ACC112 (cell line): ENCODE measurements around the gene MSANTD7.
A peak's percentile ranks its signal among the peaks of the same experiment; 100 is the strongest.

Experiments used
- H2AFZ ChIP-seq: fragments of 200-600 bp; sonication (generic); one replicate; pipeline ENCODE4 v1.6.0; 2017; ENCODE audit warnings: antibody characterized with exemption, low read length; ENCODE audit not compliant: unreplicated experiment
- H3K27ac ChIP-seq: fragments of 200-600 bp; sonication (generic); 2 replicates; pipeline ENCODE4 v1.5.1; 2014; ENCODE audit warnings: low read depth, mild to moderate bottlenecking, antibody characterized with exemption, low read length, moderate library complexity
- H3K27me3 ChIP-seq: fragments of 200-600 bp; sonication (generic); 2 replicates; pipeline ENCODE4 v1.6.1; 2014; ENCODE audit warnings: mild to moderate bottlenecking, antibody characterized with exemption, low read length, moderate library complexity, mixed read lengths; ENCODE audit not compliant: insufficient read depth
- H3K36me3 ChIP-seq: fragments of 200-600 bp; sonication (generic); 2 replicates; pipeline ENCODE4 v1.6.1; 2016; ENCODE audit warnings: mild to moderate bottlenecking, antibody characterized with exemption, low read length, moderate library complexity, mixed read lengths; ENCODE audit not compliant: insufficient read depth
- H3K4me1 ChIP-seq: fragments of 200-600 bp; sonication (generic); one replicate; pipeline ENCODE4 v1.6.1; 2016; ENCODE audit warnings: low read length, mixed read lengths; ENCODE audit not compliant: insufficient read depth, unreplicated experiment, control insufficient read depth
- H3K4me3 ChIP-seq: fragments of 200-600 bp; sonication (generic); 2 replicates; pipeline ENCODE4 v1.5.1; 2014; ENCODE audit warnings: mild to moderate bottlenecking, low read depth, low read length
- H3K79me2 ChIP-seq: fragments of 200-600 bp; sonication (generic); one replicate; pipeline ENCODE4 v1.6.0; 2016; ENCODE audit warnings: low read length; ENCODE audit not compliant: control insufficient read depth, unreplicated experiment, insufficient read depth

Gene MSANTD7

DNA sequence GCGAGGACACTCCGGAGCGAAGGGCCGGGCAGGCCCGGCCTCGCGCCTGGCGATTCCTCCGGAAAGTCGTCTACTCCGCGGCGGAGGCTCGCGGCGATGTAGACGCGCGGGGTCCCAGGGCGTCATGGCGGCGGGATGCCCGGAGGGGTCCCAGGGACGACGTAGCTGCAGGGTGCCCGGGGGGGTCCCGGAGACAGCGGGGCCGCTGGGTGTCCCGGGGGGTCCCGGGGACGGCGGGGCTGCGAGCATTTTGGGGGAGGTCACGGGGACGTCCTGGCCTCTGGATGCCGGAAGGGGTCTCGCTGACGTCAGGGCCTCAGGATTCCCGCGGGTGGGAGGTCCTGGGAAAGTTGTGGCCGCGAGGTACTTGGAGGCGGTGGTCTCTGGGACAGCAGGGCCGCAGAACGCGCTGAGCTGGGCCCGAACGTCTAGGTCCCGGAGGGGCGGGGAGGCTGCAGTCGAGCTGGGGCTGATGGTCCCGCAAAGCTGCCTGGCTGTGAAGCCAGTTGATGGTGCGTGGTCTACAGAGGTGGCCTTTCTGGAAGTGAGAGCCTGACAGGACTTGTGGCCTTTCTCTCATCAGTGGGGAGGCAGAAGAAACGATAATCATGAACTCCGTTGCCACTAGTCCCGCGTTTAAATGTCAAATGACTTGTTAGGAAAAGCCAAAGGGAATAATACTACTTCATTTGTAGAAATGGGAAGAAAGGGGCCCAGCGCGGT, 637 bp downstream of the MSANTD7 start:
- Histone ChIP-seq H3K27ac (peak overlapping the region; percentile 76), H3K27me3 (no peaks in the 10 kb centered on the region), H3K4me1 (peaks cover 9% of the 10 kb centered on the region), H2AFZ (peak overlapping the region; percentile 71), H3K36me3 (peaks cover 28% of the 10 kb centered on the region), H3K79me2 (peaks cover 32% of the 10 kb centered on the region), H3K4me3 (peak overlapping the region; percentile 84)

- no peaks in the 10 kb centered on the region for H3K27me3 ChIP-seq
- peaks cover 9% of the 10 kb centered on the region for H3K4me1 ChIP-seq
- H2AFZ ChIP-seq: peak overlapping the region; percentile 71
- peak overlapping the region; percentile 84 for H3K4me3 ChIP-seq
- peaks cover 37% of the 10 kb centered on the region for H3K79me2 ChIP-seq
- H3K36me3 ChIP-seq: peaks cover 32% of the 10 kb centered on the region
- peak overlapping the region; percentile 76 for H3K27ac ChIP-seq
Measured at GRCh38 chr10:14839305-14839695, 1.2 kb downstream of the MSANTD7 start.

DNA sequence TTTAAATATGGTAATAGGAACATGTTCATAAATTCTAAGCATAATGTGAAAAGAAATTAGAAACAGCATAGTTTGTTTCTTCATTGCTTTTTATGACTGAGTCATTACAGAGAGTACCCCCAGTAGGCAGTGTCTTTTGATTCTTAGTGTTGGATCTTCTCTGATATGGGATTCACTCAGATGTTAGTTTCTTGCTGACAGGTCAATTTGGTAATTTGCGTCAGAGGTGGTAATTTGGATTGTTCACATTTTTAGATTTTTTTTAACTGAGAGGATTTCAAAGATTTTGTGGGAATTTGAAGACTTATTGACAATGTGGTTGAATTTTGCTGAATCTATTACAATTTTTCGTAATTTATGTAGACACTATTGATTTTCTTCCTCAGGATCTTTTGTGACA, 2.1 kb downstream of the MSANTD7 start:
- Histone ChIP-seq H2AFZ (no peak overlapping the region), H3K27me3 (no peaks in the 10 kb centered on the region), H3K79me2 (peaks cover 37% of the 10 kb centered on the region), H3K36me3 (peaks cover 35% of the 10 kb centered on the region), H3K4me1 (peaks cover 9% of the 10 kb centered on the region), H3K27ac (no peak overlapping the region), H3K4me3 (no peak overlapping the region; the same call in 1 of the 2 replicates)

DNA sequence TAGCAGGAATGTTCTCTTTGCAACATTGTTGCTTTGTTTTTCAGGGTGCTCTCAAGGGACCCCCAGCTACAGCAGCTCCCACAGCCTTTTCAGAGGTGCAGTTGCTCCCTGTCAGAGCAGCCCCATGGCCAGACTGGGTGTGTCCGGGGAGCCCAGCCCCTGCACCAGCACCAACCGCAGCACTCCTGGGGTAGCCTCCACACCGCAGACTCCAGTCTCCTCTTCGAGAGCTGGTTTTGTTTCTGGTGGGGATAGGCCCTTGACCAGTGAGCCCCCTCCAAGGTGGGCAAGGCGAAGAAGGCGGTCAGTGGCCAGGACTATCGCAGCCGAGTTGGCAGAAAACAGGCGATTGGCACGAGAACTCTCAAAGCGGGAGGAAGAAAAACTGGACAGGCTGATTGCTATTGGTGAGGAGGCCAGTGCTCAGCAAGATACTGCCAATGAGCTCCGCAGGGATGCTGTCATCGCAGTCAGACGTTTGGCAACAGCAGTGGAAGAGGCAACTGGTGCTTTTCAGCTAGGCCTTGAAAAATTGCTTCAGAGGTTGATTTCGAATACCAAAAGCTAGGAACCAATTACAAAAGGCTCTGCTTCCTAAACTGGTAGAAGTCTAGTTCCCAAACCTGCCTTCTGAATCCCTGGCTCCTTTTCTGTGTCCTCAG, 5.4 kb downstream of the MSANTD7 start:
- H3K4me1 ChIP-seq: peaks cover 3% of the 10 kb centered on the region
- no peak overlapping the region for H2AFZ ChIP-seq
- no peak overlapping the region for H3K4me3 ChIP-seq
- no peak overlapping the region for H3K27ac ChIP-seq
- H3K79me2 ChIP-seq: peaks cover 33% of the 10 kb centered on the region
- no peaks in the 10 kb centered on the region for H3K27me3 ChIP-seq
- peaks cover 35% of the 10 kb centered on the region for H3K36me3 ChIP-seq

GRCh38 chr10:14844948-14845347, 6.8 kb downstream of the MSANTD7 start:
- Histone ChIP-seq H3K4me1 (no peaks in the 10 kb centered on the region), H3K4me3 (no peak overlapping the region), H2AFZ (no peak overlapping the region), H3K27ac (no peak overlapping the region), H3K27me3 (no peaks in the 10 kb centered on the region), H3K36me3 (peaks cover 35% of the 10 kb centered on the region), H3K79me2 (peaks cover 18% of the 10 kb centered on the region)

DNA sequence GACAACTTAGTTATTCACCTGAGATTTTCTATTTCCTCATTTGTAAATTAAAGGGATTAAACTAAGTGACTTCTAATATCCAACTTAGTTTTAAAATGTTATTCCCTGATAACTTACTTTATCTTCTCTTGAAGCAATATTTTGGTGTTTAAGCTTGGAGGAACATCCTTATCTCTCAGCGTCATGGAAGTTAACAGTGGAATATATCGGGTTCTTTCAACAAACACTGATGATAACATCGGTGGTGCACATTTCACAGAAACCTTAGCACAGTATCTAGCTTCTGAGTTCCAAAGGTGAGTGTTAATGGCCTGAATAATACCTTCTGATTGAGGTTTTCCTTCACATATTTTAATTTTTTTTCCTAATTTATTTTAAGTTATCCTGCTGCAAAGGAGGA, 14.1 kb downstream of the MSANTD7 start:
- H3K36me3 ChIP-seq: peaks cover 16% of the 10 kb centered on the region; the same call in 1 of the 2 replicates
- no peak overlapping the region for H2AFZ ChIP-seq
- H3K4me1 ChIP-seq: no peaks in the 10 kb centered on the region
- H3K27me3 ChIP-seq: no peaks in the 10 kb centered on the region
- H3K79me2 ChIP-seq: no peaks in the 10 kb centered on the region
- H3K4me3 ChIP-seq: no peak overlapping the region
- no peak overlapping the region for H3K27ac ChIP-seq

DNA sequence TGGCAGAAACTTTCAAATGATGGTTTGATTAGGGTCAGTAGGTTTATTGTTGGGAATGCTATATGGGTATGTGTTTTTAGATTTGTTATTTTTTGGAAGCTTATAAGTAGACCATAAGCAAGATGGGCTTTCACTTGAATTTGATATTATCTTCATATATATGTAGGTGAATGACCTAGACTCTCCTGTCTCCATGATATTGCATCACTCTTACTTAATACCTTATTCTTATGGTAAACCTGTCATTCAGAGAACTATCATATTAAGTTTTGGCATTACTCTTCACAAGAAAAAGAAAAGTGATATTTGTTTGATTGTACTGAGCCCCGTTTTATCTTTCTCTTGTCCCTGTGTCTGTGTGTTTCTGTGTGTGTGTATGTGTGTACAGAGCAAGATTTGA, 17.3 kb downstream of the MSANTD7 start:
- H2AFZ ChIP-seq: no peak overlapping the region
- H3K27ac ChIP-seq: no peak overlapping the region
- no peaks in the 10 kb centered on the region for H3K79me2 ChIP-seq
- H3K4me3 ChIP-seq: no peak overlapping the region
- peaks cover 7% of the 10 kb centered on the region for H3K4me1 ChIP-seq
- peaks cover 16% of the 10 kb centered on the region; the same call in 1 of the 2 replicates for H3K36me3 ChIP-seq
- H3K27me3 ChIP-seq: no peaks in the 10 kb centered on the region

- Histone ChIP-seq H3K79me2 (no peaks in the 10 kb centered on the region), H2AFZ (no peak overlapping the region), H3K27ac (no peak overlapping the region), H3K27me3 (no peaks in the 10 kb centered on the region), H3K4me1 (peaks cover 7% of the 10 kb centered on the region), H3K36me3 (0 out of 2 replicates have a peak, but pooled peaks cover 8% of the 10 kb centered on the region), H3K4me3 (no peak overlapping the region)
Measured at GRCh38 chr10:14858338-14858960, 20.3 kb downstream of the MSANTD7 start.

DNA sequence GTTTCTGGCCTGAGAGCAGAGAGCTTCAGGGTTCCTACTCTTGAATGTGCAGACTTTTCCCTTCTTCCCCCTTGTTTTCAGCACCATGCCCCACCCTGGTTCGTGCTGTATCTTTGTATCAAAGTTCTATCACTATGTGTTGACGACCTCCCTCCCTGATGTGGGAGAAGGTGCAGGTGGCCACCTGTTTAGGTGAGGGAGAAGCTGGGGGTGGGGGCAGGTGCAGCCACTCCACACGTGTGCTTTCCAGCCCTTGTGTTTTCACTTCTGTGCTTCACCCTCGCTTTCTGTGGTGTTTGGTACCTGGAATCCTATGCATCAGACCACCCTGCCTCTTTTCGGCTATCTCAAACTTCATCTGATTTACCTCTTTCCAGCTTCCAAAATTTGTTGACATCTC, 20.9 kb downstream of the MSANTD7 start:
- H3K4me3 ChIP-seq: no peak overlapping the region
- H3K79me2 ChIP-seq: no peaks in the 10 kb centered on the region
- no peaks in the 10 kb centered on the region for H3K27me3 ChIP-seq
- no peak overlapping the region for H2AFZ ChIP-seq
- H3K4me1 ChIP-seq: peaks cover 7% of the 10 kb centered on the region
- H3K36me3 ChIP-seq: 0 out of 2 replicates have a peak, but pooled peaks cover 8% of the 10 kb centered on the region
- H3K27ac ChIP-seq: no peak overlapping the region

- Histone ChIP-seq H3K27ac (no peak overlapping the region), H3K4me3 (no peak overlapping the region), H3K27me3 (no peaks in the 10 kb centered on the region), H2AFZ (no peak overlapping the region), H3K79me2 (no peaks in the 10 kb centered on the region), H3K4me1 (peaks cover 7% of the 10 kb centered on the region), H3K36me3 (0 out of 2 replicates have a peak, but pooled peaks cover 8% of the 10 kb centered on the region)
Measured at GRCh38 chr10:14859775-14860174, 21.7 kb downstream of the MSANTD7 start.
